ENCODE results near the gene CFAP126.

GRCh38 chr1:161330346-161330745, 37.3 kb downstream of the CFAP126 start:
- TF ChIP-seq ZNF529 (tag by site-specific recombination; IDR thresholded peaks at IDR 0.05; ENCODE audit: insufficient replicate concordance): no peak
- no peak for TF ChIP-seq ZNF521 (tag by site-specific recombination; IDR thresholded peaks at IDR 0.05)
- TF ChIP-seq ZNF449 (tag by site-specific recombination; IDR thresholded peaks at IDR 0.05): no peak
- TF ChIP-seq CTCF (tag by site-specific recombination; IDR thresholded peaks at IDR 0.05): no peak
